Breast epithelium (tissue), 4 donors: ENCODE measurements around the gene WDR86. TPM values are rescaled to one million over a fixed set of nuclear protein-coding genes. Genes with fewer than 3 reads are reported as not detected.

Experiments used
- DNase-seq, 2 donors: peaks; one replicate each; pipeline ENCODE4 v3.0.0-alpha.2; 2019; ENCODE audit warnings: low spot score in 2 of 2
- H3K27ac ChIP-seq, 2 donors: fragments of 200-600 bp; sonication (generic) in 1 of 2; one replicate each; pipeline ENCODE4 v1.5.1; 2016 to 2019; ENCODE audit warnings: mild to moderate bottlenecking in 1 of 2
- H3K27me3 ChIP-seq, 2 donors: fragments of 200-600 bp; sonication (generic) in 1 of 2; one replicate each; pipeline versions ENCODE4 v1.5.1 to v1.6.0; 2017 to 2019; ENCODE audit warnings: control low read depth in 1 of 2, mild to moderate bottlenecking in 1 of 2
- H3K36me3 ChIP-seq: fragments of 200-600 bp; one replicate; pipeline ENCODE4 v1.5.1; 2019
- H3K4me1 ChIP-seq, 2 donors: fragments of 200-600 bp; sonication (generic); one replicate each; pipeline ENCODE4 v1.5.1; 2016 to 2019; ENCODE audit warnings: control low read depth in 1 of 2
- H3K4me3 ChIP-seq, 3 donors: fragments of 200-600 bp; sonication (generic); 1 replicate in 2 of 3; 2 replicates in 1 of 3; pipeline ENCODE4 v1.5.1; 2016 to 2019; ENCODE audit warnings: mild to moderate bottlenecking in 3 of 3, moderate library complexity in 2 of 3
- H3K9me3 ChIP-seq, 2 donors: fragments of 200-600 bp; sonication (generic) in 1 of 2; one replicate each; pipeline ENCODE4 v1.5.1; 2016 to 2019; ENCODE audit warnings: control low read depth in 1 of 2
- POLR2A ChIP-seq: fragments of 450-650 bp; IDR thresholded peaks from one replicate; pipeline ENCODE4 v1.6.1; 2016; ENCODE audit warnings: antibody characterized with exemption, mild to moderate bottlenecking, moderate library complexity
- POLR2AphosphoS5 ChIP-seq, 3 donors: sonication (generic); formaldehyde crosslinking; IDR thresholded peaks; one replicate each; pipeline ENCODE4 v1.6.1; 2017; ENCODE audit warnings: antibody characterized with exemption in 3 of 3
- intact Hi-C: fragments of 100-400 bp; cut with DNase I; formaldehyde crosslinking; loops from one replicate; pipeline ENCODE4 v1.15.1; 2023; ENCODE audit warnings: low total_unique reads
- total RNA-seq, 3 donors: library from RNA; depleted of rRNA; stranded (reverse); fragments of >200 nt; gene quantifications; one replicate each; pipeline ENCODE4 v1.1.0, GENCODE V29; 2016
- TF ChIP-seq, protein P1 (sequence below), 3 donors: fragments of 450-650 bp; IDR thresholded peaks; one replicate each; pipeline ENCODE4 v1.5.1; 2016 to 2017; ENCODE audit warnings: antibody characterized with exemption in 3 of 3, mild to moderate bottlenecking in 3 of 3, moderate library complexity in 3 of 3

WDR86 gene
- total RNA-seq, 3 donors from 2014 or later = 15.5 to 61.5 (median 57.0) TPM

DNA sequence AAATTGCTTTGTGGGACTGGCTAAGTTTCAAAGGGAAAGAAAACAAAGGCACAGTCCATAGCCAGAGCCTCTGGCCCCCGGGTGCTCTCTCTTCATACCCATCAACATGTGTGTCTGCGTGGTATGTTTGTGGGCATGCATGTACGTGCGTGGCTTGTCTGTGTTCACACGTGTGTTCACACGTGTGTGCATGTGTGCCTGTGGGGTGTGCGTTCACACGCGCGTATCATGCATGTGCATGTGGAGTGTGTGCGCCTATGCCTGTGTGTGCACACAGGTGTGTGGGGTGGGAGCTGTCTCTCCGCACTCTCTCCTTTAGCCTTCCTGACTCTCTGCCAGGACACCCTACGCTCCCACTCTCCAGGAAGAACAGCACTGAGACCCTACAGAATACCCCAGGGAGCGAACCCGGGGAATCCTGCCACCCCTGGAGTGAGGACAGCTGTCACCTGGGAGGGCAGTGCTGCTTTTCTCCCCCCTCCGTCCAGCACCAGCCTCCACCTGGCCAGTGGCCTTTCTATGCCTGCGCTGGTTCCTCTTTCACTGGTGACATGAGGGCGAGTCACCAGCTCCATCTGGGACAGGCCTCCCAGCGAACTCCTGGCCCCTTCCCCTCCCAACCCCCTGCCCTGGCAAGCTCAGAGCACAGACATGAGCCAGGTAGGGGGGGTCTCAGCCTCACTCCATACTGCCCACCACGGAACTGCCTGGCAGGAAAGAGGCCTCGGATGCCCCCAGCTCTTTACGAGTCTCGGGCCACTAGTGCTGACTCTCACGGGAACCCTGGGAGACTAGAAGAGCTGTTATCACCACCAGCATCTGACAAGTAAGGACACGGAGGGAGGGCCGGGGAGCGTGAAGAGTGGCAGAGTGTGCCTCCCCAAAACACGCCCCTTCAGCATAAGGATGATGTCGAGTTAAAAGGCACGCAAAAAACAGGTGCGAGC is 16.5 kb downstream of the WDR86 start:
- Histone ChIP-seq H3K27me3 (no peaks in the 10 kb centered on the region), H3K27ac (no peak overlapping the region), H3K36me3 (no peaks in the 10 kb centered on the region), H3K4me1 (no peaks in the 10 kb centered on the region), H3K4me3 (no peak overlapping the region), H3K9me3 (no peaks in the 10 kb centered on the region)
- no peak for DNase-seq
- TF ChIP-seq POLR2AphosphoS5 (IDR thresholded peaks at IDR 0.05) (no peak), POLR2A (no peak)
- TF ChIP-seq, protein P1, sequence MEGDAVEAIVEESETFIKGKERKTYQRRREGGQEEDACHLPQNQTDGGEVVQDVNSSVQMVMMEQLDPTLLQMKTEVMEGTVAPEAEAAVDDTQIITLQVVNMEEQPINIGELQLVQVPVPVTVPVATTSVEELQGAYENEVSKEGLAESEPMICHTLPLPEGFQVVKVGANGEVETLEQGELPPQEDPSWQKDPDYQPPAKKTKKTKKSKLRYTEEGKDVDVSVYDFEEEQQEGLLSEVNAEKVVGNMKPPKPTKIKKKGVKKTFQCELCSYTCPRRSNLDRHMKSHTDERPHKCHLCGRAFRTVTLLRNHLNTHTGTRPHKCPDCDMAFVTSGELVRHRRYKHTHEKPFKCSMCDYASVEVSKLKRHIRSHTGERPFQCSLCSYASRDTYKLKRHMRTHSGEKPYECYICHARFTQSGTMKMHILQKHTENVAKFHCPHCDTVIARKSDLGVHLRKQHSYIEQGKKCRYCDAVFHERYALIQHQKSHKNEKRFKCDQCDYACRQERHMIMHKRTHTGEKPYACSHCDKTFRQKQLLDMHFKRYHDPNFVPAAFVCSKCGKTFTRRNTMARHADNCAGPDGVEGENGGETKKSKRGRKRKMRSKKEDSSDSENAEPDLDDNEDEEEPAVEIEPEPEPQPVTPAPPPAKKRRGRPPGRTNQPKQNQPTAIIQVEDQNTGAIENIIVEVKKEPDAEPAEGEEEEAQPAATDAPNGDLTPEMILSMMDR (IDR thresholded peaks at IDR 0.05) = no peak
- intact Hi-C loops = no loop called here

DNA sequence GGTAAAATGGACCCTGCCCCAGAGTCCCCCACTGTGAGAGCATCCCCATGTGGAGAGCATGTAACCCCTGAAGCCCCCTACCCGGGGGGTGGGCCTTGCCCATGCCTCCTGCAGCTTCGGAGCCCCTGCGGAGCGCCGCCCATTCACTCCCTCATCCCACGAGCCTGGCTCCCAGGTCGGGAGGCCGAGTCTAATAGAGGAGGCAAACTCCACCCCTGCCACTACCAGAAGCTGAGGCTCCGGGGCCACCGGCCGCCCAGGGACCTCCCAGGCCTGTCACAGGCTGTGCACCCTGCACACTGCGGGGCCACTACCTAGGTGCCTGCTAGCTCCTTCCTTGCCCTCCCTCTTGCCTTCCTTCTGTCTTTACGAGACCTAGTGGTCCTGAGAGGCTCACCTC is 17.4 kb downstream of the WDR86 start:
- Histone ChIP-seq H3K4me3 (no peak overlapping the region), H3K27ac (no peak overlapping the region), H3K9me3 (no peaks in the 10 kb centered on the region), H3K27me3 (no peaks in the 10 kb centered on the region), H3K36me3 (no peaks in the 10 kb centered on the region), H3K4me1 (peaks cover 0 to 4% of the 10 kb centered on the region in 2 donors)
- TF ChIP-seq, protein P1 (IDR thresholded peaks at IDR 0.05) = no peak
- no peak for TF ChIP-seq POLR2AphosphoS5 (IDR thresholded peaks at IDR 0.05)
- TF ChIP-seq POLR2A = no peak
- intact Hi-C loops = no loop called here
- no peak for DNase-seq

DNA sequence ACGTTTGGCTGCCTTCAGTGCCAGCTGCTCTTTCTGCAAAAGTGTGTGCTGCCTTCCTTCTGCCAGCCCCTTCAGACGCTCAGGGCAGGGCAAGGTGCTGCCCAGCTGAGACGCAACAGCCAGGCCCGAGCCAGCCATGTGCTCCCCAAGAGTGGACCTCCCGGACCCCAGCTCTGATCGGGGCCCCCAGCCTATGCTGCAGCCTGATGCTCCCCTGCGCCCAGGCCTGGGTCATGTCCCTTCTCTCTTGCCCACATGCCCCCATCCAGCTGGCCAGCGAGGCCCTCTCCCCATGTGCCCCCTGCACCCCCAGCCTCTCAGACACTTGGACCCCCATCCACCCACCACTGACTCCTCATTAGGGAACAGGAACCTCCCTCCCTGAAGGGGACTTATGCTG is 17.8 kb downstream of the WDR86 start:
- H3K4me3 ChIP-seq = no peak overlapping the region
- TF ChIP-seq, protein P1 (IDR thresholded peaks at IDR 0.05) = no peak
- no peak for TF ChIP-seq POLR2A
- TF ChIP-seq POLR2AphosphoS5 (IDR thresholded peaks at IDR 0.05) = no peak
- no peaks in the 10 kb centered on the region for H3K9me3 ChIP-seq
- H3K27me3 ChIP-seq = no peaks in the 10 kb centered on the region
- H3K36me3 ChIP-seq = no peaks in the 10 kb centered on the region
- no peak for DNase-seq
- H3K27ac ChIP-seq = no peak overlapping the region
- H3K4me1 ChIP-seq = peaks cover 0 to 8% of the 10 kb centered on the region in 2 donors
- intact Hi-C loops = no loop called here

DNA sequence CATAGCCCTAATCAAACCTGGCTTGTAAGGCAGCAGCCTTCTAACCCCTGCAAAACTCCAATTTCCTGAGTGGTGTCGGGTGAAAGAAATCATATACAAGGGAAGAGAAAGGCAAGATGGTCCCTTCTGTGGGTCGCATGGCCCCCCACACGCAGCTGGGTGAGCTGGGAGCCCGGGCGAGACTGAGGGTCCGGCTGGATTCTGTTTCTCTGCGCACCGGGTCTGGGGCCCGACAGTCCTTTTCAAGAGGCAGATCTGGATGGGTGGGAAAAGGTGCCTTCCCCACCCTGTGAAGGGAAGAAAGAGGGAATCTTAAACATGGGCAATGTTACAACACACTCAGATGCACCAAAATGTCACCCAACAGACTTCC is 18.5 kb downstream of the WDR86 start:
- no peak overlapping the region for H3K27ac ChIP-seq
- no peaks in the 10 kb centered on the region for H3K9me3 ChIP-seq
- TF ChIP-seq POLR2A (no peak), POLR2AphosphoS5 (IDR thresholded peaks at IDR 0.05) (no peak)
- TF ChIP-seq, protein P1 (IDR thresholded peaks at IDR 0.05) = no peak
- no peak overlapping the region for H3K4me3 ChIP-seq
- intact Hi-C loops = no loop called here
- no peaks in the 10 kb centered on the region for H3K27me3 ChIP-seq
- H3K36me3 ChIP-seq = no peaks in the 10 kb centered on the region
- no peak for DNase-seq
- peaks cover 0 to 15% of the 10 kb centered on the region in 2 donors for H3K4me1 ChIP-seq

DNA sequence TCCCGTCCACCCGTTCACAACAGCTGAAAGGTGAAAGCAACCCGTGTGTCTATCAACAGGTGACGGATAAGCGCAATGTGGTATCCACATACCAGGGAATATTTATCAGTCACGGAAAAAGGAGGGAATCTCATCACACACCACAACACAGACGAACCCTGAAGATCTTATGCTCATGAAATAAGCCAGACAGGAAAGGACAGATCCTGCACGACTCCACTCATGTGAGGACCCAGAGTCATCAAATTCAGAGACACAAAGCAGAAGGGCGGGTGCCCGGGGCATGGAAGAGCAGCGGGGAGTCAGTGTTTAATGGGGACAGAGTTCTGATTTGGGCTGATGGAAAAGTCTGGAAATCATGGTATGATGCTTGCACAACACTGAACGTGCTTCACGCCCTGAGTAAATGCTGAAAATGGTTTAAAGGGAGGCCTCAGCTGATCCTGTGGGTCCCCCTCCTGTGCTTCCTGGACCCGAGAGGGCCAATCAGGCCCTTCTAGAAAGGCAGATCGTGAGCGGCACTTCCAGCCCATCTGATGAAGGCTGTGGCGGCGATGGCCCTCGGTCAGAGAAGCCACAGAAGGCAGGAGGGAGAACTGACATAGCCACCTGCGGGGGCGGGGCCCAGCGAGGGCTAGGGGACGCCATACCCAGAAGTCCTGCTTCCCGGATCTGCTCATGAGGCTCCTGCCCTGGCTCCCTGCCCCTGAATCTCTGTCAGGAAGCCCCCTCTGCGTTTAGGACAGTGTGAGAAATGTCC is 19.1 kb downstream of the WDR86 start:
- Histone ChIP-seq H3K36me3 (no peaks in the 10 kb centered on the region), H3K27ac (no peak overlapping the region), H3K27me3 (no peaks in the 10 kb centered on the region), H3K4me1 (peaks cover 0 to 15% of the 10 kb centered on the region in 2 donors), H3K4me3 (no peak overlapping the region), H3K9me3 (no peaks in the 10 kb centered on the region)
- TF ChIP-seq, protein P1 (IDR thresholded peaks at IDR 0.05) = no peak
- DNase-seq = no peak
- intact Hi-C loops = no loop called here
